Measurements from ENCODE around the gene PSEN1. TPM values are rescaled to one million over a fixed set of nuclear protein-coding genes. Genes with fewer than 3 reads are reported as not detected.

PSEN1 gene
- total RNA-seq, 1 experiment from 2014 or later: 49.9 TPM

- H4K8ac ChIP-seq (replicated peaks; ENCODE audit: insufficient read length, low read depth, low read length): no peak overlapping the region
- no peak overlapping the region for H3K18ac ChIP-seq (ENCODE audit: insufficient read length, low read depth, low read length)
- H3K79me1 ChIP-seq (ENCODE audit: insufficient read depth, low read depth, low read length, poor library complexity, severe bottlenecking): no peaks in the 10 kb centered on the region
- no peak overlapping the region for H2BK5ac ChIP-seq (ENCODE audit: insufficient read length, low read length)
- no peak overlapping the region for H3K9ac ChIP-seq (ENCODE audit: extremely low read depth, insufficient read length, low read length)
- no peak overlapping the region for H2AFZ ChIP-seq (ENCODE audit: low read length)
- TF ChIP-seq CTCF (conservative IDR thresholded peaks at IDR 0.05): no peak
- H3K23me2 ChIP-seq (ENCODE audit: insufficient read length, low read depth, low read length, poor library complexity, severe bottlenecking): no peaks in the 10 kb centered on the region
- no peaks in the 10 kb centered on the region for H3K9me3 ChIP-seq (ENCODE audit: control insufficient read depth, low read depth, low read length)
- H4K20me1 ChIP-seq (ENCODE audit: control insufficient read depth, insufficient read depth, insufficient read length): no peaks in the 10 kb centered on the region
- no peak overlapping the region for H4K91ac ChIP-seq (ENCODE audit: insufficient read length, low read depth, low read length)
- no peak overlapping the region for H3K4me2 ChIP-seq (ENCODE audit: insufficient read depth, insufficient read length, low read length)
- no peak overlapping the region for H3K4ac ChIP-seq (ENCODE audit: low read depth, low read length)
- H3K79me2 ChIP-seq (ENCODE audit: insufficient read depth, low read length): no peaks in the 10 kb centered on the region
- no peak overlapping the region for H2BK12ac ChIP-seq (ENCODE audit: insufficient read length, low read depth, low read length)
- no peak overlapping the region for H3K27ac ChIP-seq (ENCODE audit: insufficient read length, low read depth, low read length)
- H3K23ac ChIP-seq (ENCODE audit: insufficient read length, low read depth, low read length): no peak overlapping the region
- no peak overlapping the region for H2BK15ac ChIP-seq (ENCODE audit: low read depth, low read length)
- no peak for DNase-seq
- no peak overlapping the region for H3K14ac ChIP-seq (ENCODE audit: insufficient read depth, low read length)
- no CpG with 5 or more reads among the region's 2 CpGs for WGBS (ENCODE audit: extremely low coverage, insufficient read length, low lambda C conversion rate)
- H3T11ph ChIP-seq (ENCODE audit: low read length): no peak overlapping the region
- no peaks in the 10 kb centered on the region for H3K27me3 Mint-ChIP-seq (ENCODE audit: low read depth)
- no peak overlapping the region for H3K56ac ChIP-seq (ENCODE audit: insufficient read length, low read depth, low read length)
- no peaks in the 10 kb centered on the region for H3K27me3 ChIP-seq (ENCODE audit: insufficient read depth, low read length)
- H2BK120ac ChIP-seq (ENCODE audit: low read depth, low read length, poor library complexity, severe bottlenecking): no peak overlapping the region
- H3K36me3 Mint-ChIP-seq (ENCODE audit: insufficient read depth in 1 of 3, low read depth in 3 of 3): peaks cover 34 to 67% (median 60%) of the 10 kb centered on the region in 3 experiments
- no peak overlapping the region for H2BK20ac ChIP-seq (ENCODE audit: low read depth, low read length, poor library complexity, severe bottlenecking)
- H3K27ac Mint-ChIP-seq: no peak overlapping the region
- H3K9me3 Mint-ChIP-seq: peaks cover 3 to 4% of the 10 kb centered on the region in 2 experiments; a peak in 4 of 5 replicates
- H3K4me1 ChIP-seq (ENCODE audit: insufficient read depth, low read length): no peaks in the 10 kb centered on the region
- H3K4me3 Mint-ChIP-seq: no peak overlapping the region
- H2AK5ac ChIP-seq (ENCODE audit: insufficient read length, low read length): no peak overlapping the region
- H4K5ac ChIP-seq (ENCODE audit: insufficient read length, low read depth, low read length): no peak overlapping the region
- H3K4me1 Mint-ChIP-seq: no peaks in the 10 kb centered on the region
Observed at GRCh38 chr14:73207615-73208014, 71.3 kb downstream of the PSEN1 start.
